Thoracic aorta (tissue), 2 donors: ENCODE results near the gene PPP1R1A. TPM values are rescaled to one million over a fixed set of nuclear protein-coding genes. Genes with fewer than 3 reads are reported as not detected.
A peak's percentile ranks its signal among the peaks of the same experiment; 100 is the strongest.

ENCODE experiments used
- ATAC-seq: fragments of 150-250 bp; one replicate; pipeline ENCODE4 v1.8.0; 2017; ENCODE audit warnings: low read depth; ENCODE audit not compliant: insufficient number of reproducible peaks, low FRiP score
- DNase-seq: peaks from one replicate; pipeline ENCODE4 v3.0.0-alpha.2; 2020; ENCODE audit warnings: low spot score
- H3K27ac ChIP-seq, 2 donors: fragments of 200-600 bp; sonication (generic); 1 replicate in 1 of 2; 2 replicates in 1 of 2; pipeline ENCODE4 v1.5.1; 2016; ENCODE audit warnings: mild to moderate bottlenecking in 2 of 2, moderate library complexity in 2 of 2
- H3K27me3 ChIP-seq: fragments of 200-600 bp; sonication (generic); replicated peaks from 2 replicates; pipeline ENCODE4 v1.6.0; 2016; ENCODE audit warnings: mild to moderate bottlenecking; ENCODE audit not compliant: insufficient read depth
- H3K36me3 ChIP-seq: fragments of 200-600 bp; sonication (generic); one replicate; pipeline ENCODE4 v1.5.1; 2016
- H3K4me1 ChIP-seq, 2 donors: fragments of 200-600 bp; sonication (generic); 1 replicate in 1 of 2; 2 replicates in 1 of 2; pipeline versions ENCODE4 v1.5.1 to v1.6.0; 2016; ENCODE audit warnings: low read depth in 2 of 2, mild to moderate bottlenecking in 1 of 2; ENCODE audit not compliant: control insufficient read depth in 1 of 2
- H3K4me3 ChIP-seq: fragments of 200-600 bp; sonication (generic); 2 replicates; pipeline ENCODE4 v1.5.1; 2016; ENCODE audit warnings: mild to moderate bottlenecking
- H3K9me3 ChIP-seq: fragments of 200-600 bp; sonication (generic); 2 replicates; pipeline ENCODE4 v1.5.1; 2016
- total RNA-seq, 2 donors: library from RNA; depleted of rRNA; stranded (reverse); fragments of >200 nt; gene quantifications; one replicate each; pipeline versions ENCODE4 v1.1.0 to v1.2.3, GENCODE V29; 2016
- TF ChIP-seq, protein P1 (sequence below): fragments of 200-600 bp; sonication (generic); IDR thresholded peaks from one replicate; pipeline ENCODE4 v1.5.1; 2019; ENCODE audit warnings: antibody characterized with exemption

The PPP1R1A gene
- total RNA-seq, 2 donors from 2014 or later = 3.3 to 10.3 TPM

- no peaks in the 10 kb centered on the region for H3K27me3 ChIP-seq
- H3K9me3 ChIP-seq = no peaks in the 10 kb centered on the region
- no peak for DNase-seq
- peaks cover 0 to 14% of the 10 kb centered on the region in 2 donors for H3K4me1 ChIP-seq
- no peaks in the 10 kb centered on the region for H3K36me3 ChIP-seq
- H3K27ac ChIP-seq = no peak overlapping the region
- H3K4me3 ChIP-seq = peak overlapping the region; percentile 76
- peak; percentile 28 for ATAC-seq
- TF ChIP-seq, protein P1, sequence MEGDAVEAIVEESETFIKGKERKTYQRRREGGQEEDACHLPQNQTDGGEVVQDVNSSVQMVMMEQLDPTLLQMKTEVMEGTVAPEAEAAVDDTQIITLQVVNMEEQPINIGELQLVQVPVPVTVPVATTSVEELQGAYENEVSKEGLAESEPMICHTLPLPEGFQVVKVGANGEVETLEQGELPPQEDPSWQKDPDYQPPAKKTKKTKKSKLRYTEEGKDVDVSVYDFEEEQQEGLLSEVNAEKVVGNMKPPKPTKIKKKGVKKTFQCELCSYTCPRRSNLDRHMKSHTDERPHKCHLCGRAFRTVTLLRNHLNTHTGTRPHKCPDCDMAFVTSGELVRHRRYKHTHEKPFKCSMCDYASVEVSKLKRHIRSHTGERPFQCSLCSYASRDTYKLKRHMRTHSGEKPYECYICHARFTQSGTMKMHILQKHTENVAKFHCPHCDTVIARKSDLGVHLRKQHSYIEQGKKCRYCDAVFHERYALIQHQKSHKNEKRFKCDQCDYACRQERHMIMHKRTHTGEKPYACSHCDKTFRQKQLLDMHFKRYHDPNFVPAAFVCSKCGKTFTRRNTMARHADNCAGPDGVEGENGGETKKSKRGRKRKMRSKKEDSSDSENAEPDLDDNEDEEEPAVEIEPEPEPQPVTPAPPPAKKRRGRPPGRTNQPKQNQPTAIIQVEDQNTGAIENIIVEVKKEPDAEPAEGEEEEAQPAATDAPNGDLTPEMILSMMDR = no peak
These were observed 38.5 kb downstream of the PPP1R1A start for GRCh38 chr12:54549774-54550451.

- ATAC-seq (no peak), DNase-seq (no peak)
- Histone ChIP-seq H3K27me3 (no peaks in the 10 kb centered on the region), H3K4me3 (no peak overlapping the region), H3K36me3 (no peaks in the 10 kb centered on the region), H3K27ac (no peak overlapping the region), H3K9me3 (no peaks in the 10 kb centered on the region), H3K4me1 (peaks cover 0 to 14% of the 10 kb centered on the region in 2 donors)
- TF ChIP-seq, protein P1 = no peak
These were observed 41.9 kb downstream of the PPP1R1A start for GRCh38 chr12:54546511-54546910.

- no peaks in the 10 kb centered on the region for H3K9me3 ChIP-seq
- no peak overlapping the region for H3K27ac ChIP-seq
- no peak for ATAC-seq
- H3K36me3 ChIP-seq = no peaks in the 10 kb centered on the region
- TF ChIP-seq, protein P1 = no peak
- peaks cover 0 to 4% of the 10 kb centered on the region in 2 donors for H3K4me1 ChIP-seq
- no peak for DNase-seq
- H3K27me3 ChIP-seq = no peaks in the 10 kb centered on the region
- H3K4me3 ChIP-seq = no peak overlapping the region
These were observed 43.7 kb downstream of the PPP1R1A start for GRCh38 chr12:54544743-54545142.

DNA sequence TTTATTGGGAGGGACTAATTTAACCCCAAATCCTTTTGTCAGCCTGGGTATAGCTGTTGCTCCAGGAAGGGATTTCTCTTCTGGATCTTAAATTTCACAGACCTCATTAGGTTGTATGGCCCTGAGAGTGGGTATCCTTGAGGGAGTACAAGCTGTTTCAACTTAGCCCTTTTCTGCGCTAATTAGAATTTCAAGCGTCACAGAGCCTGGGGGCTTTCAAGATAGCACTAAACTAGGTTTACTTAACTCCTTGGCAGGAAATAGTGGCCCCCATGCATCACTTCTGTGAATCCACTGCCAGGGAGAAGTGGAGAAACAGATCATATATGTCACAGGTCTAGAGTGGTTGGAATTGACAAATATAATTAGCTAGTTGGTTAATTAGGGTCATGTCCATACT is 44.9 kb downstream of the PPP1R1A start:
- Histone ChIP-seq H3K27ac (no peak overlapping the region), H3K36me3 (no peaks in the 10 kb centered on the region), H3K27me3 (no peaks in the 10 kb centered on the region), H3K4me3 (no peak overlapping the region), H3K9me3 (no peaks in the 10 kb centered on the region), H3K4me1 (no peaks in the 10 kb centered on the region)
- TF ChIP-seq, protein P1 = no peak
- DNase-seq (no peak), ATAC-seq (no peak)

DNA sequence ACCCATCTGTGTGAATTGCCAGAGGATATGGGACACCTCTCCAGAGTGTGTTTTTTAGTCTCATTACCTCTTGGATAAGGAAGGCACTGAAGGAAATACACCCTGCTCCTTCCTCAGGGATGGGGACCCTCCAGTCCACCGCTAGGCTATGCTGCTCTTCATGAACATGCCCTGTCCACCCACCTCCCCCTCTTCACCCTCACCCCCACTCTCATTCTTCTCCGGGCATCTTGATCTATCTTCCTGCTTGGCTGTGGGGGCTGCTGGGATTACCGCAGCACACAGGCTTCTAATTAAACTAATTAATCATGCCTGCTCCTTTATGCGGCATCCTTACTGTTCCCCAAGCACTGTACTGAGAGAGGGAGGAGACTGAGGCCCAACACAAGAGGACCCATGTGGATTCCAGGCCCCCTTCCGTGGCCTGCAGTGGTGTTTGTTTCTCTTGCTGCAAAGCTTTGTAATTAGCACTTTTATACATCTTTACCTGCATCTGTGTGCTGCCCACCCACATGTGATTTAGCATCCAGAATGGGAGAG is 46.6 kb downstream of the PPP1R1A start:
- Histone ChIP-seq H3K4me1 (no peaks in the 10 kb centered on the region), H3K27ac (no peak overlapping the region), H3K4me3 (no peak overlapping the region), H3K27me3 (no peaks in the 10 kb centered on the region), H3K9me3 (no peaks in the 10 kb centered on the region), H3K36me3 (no peaks in the 10 kb centered on the region)
- ATAC-seq (no peak), DNase-seq (no peak)
- TF ChIP-seq, protein P1 = no peak
